Right forelimb (tissue), 1 donor: ENCODE results near the gene KCNG2.
A peak's percentile ranks its signal among the peaks of the same experiment; 100 is the strongest.
"Not testable (repeated sequence)": the region's sequence is repeated elsewhere in the genome, so short reads cannot be mapped to it uniquely, and the experiment has no call there.

Experiments used
- DNase-seq: peaks from one replicate; pipeline ENCODE4 v3.0.0-alpha.2; 2018

Gene KCNG2, protein sequence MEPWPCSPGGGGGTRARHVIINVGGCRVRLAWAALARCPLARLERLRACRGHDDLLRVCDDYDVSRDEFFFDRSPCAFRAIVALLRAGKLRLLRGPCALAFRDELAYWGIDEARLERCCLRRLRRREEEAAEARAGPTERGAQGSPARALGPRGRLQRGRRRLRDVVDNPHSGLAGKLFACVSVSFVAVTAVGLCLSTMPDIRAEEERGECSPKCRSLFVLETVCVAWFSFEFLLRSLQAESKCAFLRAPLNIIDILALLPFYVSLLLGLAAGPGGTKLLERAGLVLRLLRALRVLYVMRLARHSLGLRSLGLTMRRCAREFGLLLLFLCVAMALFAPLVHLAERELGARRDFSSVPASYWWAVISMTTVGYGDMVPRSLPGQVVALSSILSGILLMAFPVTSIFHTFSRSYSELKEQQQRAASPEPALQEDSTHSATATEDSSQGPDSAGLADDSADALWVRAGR

DNA sequence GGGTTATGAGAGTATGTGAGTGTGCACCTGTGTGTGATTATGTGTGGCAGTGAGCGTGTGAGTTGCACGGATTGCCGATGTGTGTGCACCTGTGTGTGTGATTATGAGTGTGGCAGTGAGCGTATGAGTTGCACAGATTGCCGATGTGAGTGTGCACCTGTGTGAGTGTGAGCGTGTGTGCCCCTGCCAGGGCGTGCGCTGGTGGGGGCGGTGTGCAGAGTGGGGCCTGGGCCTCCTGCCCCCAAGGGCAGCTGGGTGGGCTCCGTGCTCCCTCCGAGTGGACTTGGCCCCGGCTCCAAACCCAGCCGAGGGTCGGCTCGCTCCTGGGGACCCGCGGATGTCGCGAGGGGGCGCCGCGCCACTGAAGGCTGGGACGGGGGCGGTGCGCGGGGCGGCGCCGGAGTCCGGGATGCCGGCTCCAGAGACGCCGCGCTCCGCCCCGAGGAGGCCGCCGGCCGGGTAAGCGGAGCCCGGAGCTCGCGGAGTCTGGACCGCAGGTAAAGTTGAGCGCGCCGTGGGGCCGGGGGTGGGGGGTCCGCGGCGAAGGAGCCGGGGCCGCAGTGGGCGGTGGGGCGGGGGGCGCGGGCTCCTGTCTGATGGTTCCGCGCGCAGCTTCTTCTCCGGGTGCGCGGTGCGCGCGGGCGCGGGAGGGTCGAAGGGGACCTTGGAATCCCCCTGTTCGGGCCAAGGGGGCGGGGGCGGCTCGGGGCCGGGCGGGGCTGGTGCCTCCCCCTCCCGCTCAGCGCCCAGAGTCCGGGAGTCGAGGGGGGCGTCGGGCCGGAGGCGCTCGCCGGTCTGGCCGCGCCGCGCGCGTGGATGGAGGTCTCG, at the start of gene KCNG2:
KCNG2 (plus strand) TSS at position 421 of the 828 bp plus-strand sequence. CDS start 65,730 bp downstream, outside the sequence.
- peak; percentile 71 for DNase-seq

DNA sequence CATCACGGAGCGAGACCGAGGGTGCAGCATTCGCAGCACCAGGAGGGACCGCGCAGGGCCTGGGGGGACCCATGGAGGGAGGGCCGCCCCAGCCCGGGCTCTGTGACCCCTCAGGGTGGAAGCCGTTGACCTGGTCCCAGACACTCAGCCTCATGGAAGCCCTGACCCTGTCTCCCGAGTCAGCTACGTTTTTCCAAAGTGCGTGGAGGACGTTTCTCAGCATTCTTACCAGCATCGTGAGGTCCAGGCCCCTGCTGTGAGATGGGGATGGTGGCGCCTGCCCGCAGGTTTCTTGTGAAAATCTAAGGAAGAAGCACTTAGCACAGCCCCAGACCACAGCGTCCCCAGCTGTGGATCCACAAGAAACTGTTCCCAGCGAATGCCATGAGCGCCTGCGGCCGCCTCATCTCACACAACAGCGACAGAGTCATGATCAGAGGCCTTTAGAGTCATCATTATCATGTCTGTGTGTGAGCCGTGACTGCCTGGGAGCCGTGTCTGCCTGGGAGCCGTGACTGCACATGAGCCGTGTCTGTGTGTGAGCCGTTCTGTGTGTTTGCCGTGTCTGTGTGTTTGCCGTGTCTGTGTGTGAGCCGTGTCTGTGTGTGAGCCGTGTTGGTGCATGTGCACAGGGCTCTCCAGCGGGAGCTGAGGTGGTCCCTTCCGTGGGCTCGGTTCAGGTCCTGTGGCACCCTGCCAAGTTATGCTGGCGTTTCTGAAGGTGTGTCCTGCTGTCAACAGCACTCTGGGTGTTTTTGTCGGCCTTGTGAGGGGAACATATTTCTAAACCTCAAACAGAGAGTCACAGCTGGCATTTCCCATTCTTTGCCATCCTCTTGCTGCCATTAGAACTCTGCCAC, 49.2 kb upstream of the KCNG2 start:
- DNase-seq, result no peak

DNA sequence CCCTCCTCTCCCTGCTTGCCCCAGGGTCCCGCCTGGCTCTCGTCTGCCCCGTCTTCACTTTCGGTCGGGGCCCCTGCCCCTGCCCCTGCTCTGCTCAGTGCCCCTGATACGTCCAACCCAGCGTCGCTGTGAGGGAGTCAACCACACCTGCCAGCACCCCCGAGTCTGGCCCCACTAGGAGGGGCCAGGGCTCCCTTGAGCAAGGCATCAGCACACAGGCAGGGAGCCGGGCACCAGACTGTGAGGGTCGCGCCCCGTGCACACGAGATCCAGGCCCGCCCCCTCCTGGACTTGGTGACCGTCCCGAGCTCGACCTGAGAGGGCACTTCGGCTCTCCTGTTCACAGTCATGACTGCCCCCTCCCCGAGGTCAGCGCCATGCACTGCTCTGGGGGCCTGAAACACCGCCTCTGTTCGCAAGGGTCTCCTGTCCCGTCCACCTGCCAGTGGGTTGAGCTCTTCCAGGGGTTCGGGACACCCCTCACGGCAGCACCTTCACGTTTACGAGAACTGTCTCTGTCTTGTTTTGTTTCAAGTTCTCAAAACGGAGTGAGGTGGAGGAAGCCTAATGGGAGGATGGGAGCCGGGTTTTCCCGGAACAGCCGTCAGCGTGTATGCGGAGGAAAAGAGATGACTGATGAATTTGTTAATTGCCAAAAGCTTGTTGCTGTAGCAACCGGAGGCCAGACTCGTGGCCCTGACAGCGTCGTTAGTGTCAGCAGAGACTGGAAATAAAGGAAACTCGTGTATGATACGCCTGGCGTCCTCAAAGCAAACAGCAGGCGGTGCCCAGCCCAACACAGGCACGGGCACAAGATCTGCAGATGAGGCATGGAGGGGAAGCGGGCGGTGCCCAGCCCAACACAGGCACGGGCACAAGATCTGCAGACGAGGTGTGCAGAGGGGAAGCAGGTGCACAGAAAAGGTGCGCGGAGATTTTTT, 48.2 kb upstream of the KCNG2 start:
- DNase-seq, result no peak

DNA sequence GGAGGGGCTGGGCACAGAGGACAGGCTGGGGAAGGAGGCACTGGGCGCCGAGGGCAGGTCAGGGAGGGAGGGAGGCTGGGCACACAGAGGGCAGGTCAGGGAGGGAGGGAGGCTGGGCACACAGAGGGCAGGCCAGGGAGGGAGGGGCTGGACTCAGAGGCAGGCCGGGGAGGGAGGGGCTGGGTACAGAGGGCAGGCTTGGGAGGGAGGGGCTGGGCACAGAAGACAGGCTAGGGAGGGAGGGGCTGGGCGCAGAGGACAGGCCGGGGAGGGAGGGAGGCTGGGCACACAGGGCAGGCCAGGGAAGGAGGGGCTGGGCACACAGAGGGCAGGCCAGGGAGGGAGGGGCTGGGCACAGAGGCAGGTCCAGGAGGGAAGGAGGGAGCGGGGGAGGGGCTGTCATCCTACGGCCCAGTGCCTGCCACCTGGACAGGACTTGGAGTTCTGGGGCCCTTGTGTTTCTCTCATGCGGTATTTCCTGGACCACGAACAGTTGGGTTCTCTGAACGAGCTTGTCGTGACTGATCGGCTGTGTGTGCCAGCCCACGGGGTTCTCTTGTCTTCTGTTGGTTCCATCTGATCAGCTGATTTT, 46.7 kb upstream of the KCNG2 start:
- DNase-seq, result no peak

DNA sequence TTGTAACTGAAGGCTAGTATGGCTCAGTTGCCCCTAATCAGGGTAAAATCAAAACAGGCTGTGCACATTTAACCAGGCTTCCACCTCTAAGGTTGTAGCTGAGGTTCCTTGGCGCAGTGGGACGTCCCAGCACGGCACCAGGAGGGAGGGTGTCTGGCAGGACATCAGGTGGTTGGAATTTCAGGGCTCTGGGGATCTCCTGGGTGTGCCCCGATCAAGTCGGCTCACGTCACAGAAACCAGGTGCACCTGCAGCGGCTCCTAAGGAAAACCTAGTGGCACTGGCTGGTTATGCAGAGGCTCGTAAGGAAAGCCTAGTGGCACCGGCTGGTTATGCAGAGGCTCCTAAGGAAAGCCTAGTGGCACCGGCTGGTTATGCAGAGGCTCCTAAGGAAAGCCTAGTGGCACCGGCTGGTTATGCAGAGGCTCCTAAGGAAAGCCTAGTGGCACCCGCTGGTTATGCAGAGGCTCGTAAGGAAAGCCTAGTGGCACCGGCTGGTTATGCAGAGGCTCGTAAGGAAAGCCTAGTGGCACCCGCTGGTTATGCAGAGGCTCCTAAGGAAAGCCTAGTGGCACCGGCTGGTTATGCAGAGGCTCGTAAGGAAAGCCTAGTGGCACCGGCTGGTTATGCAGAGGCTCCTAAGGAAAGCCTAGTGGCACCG, 45.7 kb upstream of the KCNG2 start:
- DNase-seq, result not testable (repeated sequence)

DNA sequence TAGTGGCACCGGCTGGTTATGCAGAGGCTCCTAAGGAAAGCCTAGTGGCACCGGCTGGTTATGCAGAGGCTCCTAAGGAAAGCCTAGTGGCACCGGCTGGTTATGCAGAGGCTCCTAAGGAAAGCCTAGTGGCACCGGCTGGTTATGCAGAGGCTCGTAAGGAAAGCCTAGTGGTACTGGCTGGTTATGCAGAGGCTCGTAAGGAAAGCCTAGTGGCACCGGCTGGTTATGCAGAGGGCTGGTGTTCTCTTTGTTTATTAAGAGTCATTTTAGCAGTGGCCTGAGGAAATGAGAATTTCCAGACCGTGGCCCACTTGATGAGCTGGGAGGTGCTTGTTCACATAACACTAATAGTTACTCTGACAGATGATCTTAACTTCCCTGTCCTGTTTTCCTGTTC, 44.8 kb upstream of the KCNG2 start:
- not testable (repeated sequence) for DNase-seq

DNA sequence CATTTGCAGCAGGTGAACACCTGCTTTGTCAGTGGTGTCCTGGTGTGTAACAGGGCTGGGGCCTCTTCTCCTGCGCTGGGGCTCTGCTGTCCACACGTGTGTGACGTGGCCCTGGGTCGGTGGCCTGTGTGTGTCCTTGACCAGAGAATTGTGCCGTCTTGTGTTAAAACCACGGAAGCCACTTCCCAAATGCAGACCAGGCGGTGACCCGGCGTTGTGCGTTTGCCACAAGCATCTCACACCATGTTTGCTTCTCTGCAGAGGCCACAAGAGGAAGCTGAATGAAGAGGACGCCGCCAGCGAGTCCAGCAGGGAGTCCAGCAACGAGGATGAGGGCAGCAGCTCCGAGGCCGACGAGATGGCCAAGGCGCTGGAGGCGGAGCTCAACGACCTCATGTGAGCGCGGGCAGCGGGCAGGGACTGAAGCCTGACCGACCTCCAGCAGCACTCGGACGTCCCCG, 44.3 kb upstream of the KCNG2 start:
- DNase-seq, result no peak

DNA sequence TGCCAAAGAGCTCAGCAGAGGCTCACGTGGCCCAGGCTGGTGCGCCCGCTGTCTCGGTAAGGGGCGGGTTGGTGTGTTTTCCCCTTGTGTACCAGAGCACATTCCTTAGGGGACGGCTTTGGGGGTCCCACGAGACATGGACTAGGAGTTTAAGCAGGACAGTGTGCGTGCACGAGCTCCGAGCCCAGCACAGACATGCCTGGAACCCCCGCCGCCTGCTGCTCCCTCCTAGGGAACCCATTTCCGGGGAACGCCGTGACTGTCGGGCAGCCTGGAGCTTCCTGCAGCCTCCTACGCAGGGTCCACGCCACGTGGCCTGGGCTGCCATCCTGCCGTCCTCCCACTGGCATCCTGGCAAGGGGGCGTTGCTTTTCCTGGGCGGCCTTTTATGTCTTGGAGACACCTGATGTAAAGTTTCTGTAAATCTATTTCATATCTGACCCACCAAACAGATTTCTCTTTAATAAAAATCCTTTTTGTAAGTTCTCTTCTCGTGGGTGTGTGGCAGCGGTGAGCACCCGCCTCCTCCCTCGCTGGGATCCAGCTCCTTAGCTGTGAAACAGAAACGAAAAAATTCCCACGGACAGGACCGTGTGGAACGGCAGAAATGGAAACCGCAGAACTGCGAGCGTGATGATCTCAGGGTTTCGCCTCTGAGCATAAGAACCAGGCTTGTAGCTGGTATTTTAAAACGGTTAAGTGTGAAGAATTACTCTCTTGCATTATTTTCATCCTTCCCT, 43.5 kb upstream of the KCNG2 start:
- DNase-seq, result no peak

DNA sequence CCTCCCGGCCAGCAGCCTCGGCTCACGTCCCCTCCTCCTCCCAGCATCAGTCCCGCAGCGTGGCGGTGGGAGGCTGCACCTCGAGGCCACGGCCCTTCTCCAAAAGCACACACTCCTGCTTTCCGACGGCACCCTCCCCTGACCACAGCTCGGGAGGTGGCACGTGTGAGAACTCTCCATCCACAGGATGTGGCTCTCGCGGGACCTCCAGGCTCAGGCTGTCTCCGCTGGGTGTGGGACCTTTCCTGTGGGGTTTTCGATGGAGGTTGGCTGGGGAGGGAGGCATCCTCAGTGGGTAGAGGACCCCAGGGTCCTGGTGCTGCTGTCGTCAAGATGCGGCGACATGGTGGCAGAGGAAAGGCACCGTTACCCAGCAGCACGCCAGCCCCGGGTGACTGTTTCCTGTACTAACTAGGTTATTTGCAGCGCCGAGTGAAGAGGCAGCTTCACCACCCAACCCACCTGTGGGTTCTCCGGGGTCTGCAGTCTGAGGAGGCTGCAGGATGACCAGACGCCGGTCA, 42.8 kb upstream of the KCNG2 start:
- no peak for DNase-seq

DNA sequence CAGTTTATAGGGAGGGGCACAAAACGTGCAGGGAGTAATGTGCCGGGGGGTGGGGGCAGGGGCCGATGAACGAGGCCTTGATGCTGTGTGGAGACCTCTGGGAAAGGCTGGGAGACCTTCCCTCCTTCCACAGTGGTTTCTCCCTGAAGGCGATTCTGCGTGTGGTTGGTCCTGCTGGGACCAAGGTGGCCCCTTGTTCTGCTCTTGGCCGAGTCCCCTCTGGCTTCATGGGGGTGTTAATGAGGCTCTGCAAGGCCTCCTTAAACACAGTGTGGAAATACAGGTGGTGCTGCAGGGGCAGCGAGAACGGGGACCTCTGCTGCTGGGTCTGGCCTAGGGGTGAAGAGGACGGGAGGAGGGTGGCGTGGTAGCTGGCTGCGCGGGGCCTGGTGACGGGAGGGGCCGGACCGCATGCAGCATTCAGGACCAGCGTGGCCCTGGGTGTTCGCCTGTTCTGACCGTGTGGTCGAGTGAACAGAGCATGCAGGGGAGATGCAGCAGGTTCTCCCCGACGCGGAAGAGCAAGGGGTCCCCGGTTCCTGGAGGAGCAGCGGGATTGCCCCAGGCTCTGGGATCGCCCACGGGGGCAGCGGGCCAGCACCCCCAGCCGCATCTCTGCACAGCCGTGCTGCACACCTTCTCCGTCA, 42.1 kb upstream of the KCNG2 start:
- DNase-seq, result no peak

DNA sequence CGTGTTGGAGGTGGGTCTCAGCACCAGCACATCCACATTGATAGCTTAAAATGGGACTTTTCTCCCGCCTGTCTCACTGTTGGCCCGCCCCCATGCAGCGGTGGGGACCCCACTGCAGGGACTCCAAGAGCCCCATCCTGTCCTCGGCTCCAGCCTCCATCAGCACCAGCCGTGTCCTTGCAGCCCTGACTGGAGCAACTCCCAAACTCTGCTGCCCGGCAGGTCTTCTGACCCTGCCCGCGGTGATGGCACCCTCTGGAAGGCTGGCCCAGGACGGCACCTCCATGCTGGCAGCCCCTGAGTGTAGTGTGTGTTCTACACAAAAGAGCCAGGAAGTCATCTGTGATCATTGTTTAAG, 41.6 kb upstream of the KCNG2 start:
- no peak for DNase-seq

DNA sequence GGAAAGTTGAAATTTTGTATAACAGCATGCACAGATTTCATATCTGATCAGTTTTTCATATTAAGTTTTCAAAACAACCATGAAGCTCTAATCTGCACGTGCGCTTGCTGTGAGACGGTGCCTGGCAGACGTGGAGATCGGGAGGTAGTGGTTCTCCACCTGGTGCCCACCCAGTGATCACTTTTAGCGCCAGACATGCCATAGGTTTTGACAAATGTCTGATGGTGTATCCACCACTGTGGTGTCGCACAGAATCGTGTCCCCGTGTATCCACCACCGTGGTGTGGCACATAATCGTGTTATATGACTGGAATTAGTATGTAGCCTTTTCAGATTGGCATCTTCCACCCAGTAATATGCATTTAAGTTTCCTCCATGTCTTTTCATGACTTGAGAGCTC, 40.9 kb upstream of the KCNG2 start:
- no peak for DNase-seq

DNA sequence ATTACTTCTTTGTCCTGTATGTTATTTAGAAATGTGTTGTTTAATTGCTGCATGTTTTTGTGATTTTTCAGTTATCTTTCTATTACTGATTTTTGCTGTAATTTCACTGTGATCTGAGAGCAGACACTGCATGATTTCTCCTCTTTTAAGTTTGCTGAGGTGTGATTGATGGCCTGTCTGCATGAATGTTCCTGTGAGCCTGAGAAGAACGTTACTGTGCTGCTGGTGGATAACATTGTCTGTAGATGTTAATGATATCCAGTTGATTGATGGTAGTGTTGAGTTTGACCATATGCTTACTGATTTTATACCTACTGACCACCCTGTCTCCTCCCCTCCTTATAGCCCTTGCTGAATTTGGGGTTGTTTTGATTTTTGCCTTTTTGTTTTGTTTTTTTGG, 37.4 kb upstream of the KCNG2 start:
- DNase-seq, result no peak

DNA sequence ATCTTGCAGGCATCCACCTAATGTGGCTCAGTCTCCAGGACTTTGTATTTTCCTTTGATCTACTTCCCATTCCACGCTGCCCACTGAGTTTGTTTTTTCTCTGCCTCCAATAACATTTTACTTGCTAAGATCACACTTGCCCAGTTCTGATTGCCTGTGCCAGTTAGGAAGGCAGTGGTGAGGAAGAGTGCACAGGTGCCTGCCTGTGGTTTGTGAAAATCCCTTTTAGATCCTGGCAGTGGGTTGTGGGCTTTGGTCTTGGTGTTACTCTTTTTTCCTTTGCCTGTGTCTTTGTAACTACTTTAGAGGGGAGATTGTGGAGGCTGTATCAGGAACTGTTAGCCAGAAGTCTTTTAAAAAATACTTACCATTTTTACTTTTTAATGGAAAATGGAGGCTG, 36.9 kb upstream of the KCNG2 start:
- DNase-seq, result no peak

DNA sequence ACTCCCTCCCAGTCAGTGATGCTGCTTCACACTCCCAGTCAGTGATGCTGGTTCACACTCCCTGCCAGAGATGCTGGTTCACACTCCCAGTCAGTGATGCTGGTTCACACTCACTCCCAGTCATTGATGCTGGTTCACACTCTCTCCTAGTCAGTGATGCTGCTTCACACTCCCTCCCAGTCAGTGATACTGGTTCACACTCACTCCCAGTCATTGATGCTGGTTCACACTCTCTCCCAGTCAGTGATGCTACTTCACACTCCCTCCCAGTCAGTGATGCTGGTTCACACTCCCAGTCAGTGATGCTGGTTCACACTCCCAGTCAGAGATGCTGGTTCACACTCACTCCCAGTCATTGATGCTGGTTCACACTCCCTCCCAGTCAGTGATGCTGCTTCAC, 34.3 kb upstream of the KCNG2 start:
- DNase-seq, result no peak

DNA sequence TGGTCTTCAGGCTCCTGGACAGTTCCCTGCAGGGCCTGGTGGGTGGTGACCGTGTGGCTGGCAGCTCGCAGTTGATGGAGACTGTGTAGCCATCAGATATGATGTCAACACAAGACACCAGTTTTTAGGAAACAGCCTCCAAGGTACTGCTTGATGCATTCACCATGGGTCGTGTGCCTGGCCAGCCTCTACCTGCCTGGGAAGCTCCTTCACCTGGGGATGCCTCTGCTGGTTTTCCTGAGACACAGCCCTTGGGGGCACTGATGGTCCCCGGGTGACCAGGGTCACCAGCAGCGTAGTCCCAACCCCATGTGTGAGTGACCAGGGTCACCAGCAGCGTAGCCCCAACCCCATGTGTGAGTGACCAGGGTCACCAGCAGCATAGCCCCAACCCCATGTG, 33.6 kb upstream of the KCNG2 start:
- no peak for DNase-seq

DNA sequence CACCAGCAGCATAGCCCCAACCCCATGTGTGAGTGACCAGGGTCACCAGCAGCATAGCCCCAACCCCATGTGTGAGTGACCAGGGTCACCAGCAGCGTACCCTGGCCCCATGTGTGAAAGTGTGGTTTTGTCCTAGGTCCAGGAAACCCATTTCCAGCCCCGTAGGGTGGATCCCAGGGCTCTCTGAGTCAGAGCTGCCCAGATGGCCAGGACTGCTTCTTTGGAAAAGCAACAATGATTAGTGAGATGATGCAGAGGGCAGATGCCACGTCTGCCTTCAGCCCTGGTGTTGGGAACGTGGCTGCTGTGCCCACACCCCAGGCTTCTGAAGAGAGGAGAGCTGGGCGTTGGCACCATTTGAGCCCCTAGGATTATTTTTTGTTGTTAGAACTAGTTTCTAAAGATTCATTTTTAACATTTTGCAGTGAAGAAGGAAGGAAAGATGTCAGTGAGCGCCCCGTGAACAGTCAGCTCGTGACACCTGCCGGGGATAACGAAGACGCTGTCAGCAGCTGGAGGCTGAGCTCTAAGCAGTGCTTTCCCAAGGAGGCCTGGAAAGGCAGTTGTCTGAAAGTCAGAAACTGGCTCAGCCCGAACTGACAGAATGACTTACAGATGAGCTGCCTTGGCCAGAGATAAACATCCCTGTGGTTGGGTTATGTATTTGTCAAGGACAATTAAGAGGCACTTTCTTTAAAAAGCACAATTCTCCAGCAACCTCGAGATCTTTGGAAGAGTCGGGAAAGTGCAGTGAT, 32.1 kb upstream of the KCNG2 start:
- no peak for DNase-seq

DNA sequence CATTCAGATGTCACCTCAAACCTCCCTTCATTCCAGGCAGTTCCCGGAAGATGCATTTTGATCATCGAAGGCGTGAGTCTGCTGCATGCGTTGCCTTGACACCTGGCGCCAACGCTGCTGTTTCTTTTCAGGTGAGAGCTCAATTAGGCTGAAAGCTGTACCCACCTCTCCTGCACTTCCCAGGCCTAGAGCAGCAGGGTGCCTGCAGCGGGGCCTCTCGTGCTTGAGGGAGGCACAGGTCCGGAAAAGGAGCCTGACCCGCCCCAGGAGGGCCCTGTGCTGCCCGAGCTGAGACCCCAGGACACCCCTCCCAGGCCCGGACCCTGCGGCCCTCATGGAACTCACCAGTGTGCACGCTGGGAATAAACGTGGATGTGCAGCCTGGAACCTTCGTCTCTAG, 31.4 kb upstream of the KCNG2 start:
- DNase-seq, result no peak

DNA sequence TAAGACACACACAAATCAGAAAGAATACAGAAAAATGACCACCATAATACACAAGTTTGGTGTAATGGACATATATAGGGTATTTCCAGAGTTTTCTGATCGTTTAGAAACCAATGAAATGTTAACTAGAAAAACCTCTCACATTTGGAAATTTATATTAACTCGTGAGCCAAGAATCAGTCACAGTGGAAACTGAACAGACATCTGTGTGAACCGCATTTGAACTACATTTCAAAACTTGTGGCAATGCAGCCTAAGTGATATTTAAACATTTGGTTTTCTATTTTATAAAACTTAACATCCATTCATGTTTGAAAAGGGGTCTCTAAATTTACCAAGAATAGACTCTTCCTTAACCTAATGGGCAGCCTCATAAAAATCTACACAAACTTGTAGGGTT, 29.0 kb upstream of the KCNG2 start:
- DNase-seq, result no peak
